ENCODE results near the gene TMEM184A.

The TMEM184A gene

GRCh38 chr7:1557771-1558170 lies 1.8 kb upstream of the TMEM184A start:
- no peaks in the 10 kb centered on the region for H3K27me3 ChIP-seq (replicated peaks in 2 of 5; ENCODE audit: control insufficient read depth in 4 of 5, insufficient read depth in 5 of 5, low read length in 4 of 5)
- 98% methylated on average over 10 of the region's 10 CpGs for WGBS (ENCODE audit: insufficient coverage)
- CTCF ChIA-PET = interaction anchor here (0.9 to 4.1 kb wide), 8 partner anchors 10 to 83 kb away, joined by 3 to 19 read pairs (median 4); no protein-coding TSS in a partner anchor
- POLR2A ChIA-PET = interaction anchor here (0.6 to 0.7 kb wide), 3 partner anchors 14 to 18 kb away, joined by 3 read pairs; no protein-coding TSS in a partner anchor
- no peaks in the 10 kb centered on the region for H3K36me3 ChIP-seq (ENCODE audit: control insufficient read depth in 4 of 4, insufficient read depth in 4 of 4, low read length in 3 of 4)
- H3K27ac ChIP-seq (ENCODE audit: insufficient read depth in 1 of 2, low read depth in 1 of 2, low read length in 2 of 2, poor library complexity in 1 of 2, severe bottlenecking in 2 of 2) = no peak overlapping the region
- H3K4me1 ChIP-seq (ENCODE audit: control extremely low read depth in 1 of 4, control insufficient read depth in 4 of 4, insufficient read depth in 4 of 4, low read length in 3 of 4) = peaks cover 0 to 28% (median 16%) of the 10 kb centered on the region in 4 experiments
- H3K9me3 ChIP-seq (ENCODE audit: control extremely low read depth in 1 of 5, control insufficient read depth in 4 of 5, insufficient read depth in 2 of 5, low read depth in 1 of 5, low read length in 4 of 5) = no peaks in the 10 kb centered on the region
- no peak for DNase-seq
- no peak overlapping the region for H3K4me3 ChIP-seq (ENCODE audit: control insufficient read depth in 1 of 7, extremely low read depth in 1 of 7, insufficient read depth in 4 of 7, low read depth in 2 of 7, low read length in 6 of 7)

- Histone ChIP-seq H3K36me3 (ENCODE audit: control insufficient read depth in 4 of 4, insufficient read depth in 4 of 4, low read length in 3 of 4) (no peaks in the 10 kb centered on the region), H3K27me3 (replicated peaks in 2 of 5; ENCODE audit: control insufficient read depth in 4 of 5, insufficient read depth in 5 of 5, low read length in 4 of 5) (no peaks in the 10 kb centered on the region), H3K9me3 (ENCODE audit: control extremely low read depth in 1 of 5, control insufficient read depth in 4 of 5, insufficient read depth in 2 of 5, low read depth in 1 of 5, low read length in 4 of 5) (no peaks in the 10 kb centered on the region), H3K27ac (ENCODE audit: insufficient read depth in 1 of 2, low read depth in 1 of 2, low read length in 2 of 2, poor library complexity in 1 of 2, severe bottlenecking in 2 of 2) (no peak overlapping the region), H3K4me1 (ENCODE audit: control extremely low read depth in 1 of 4, control insufficient read depth in 4 of 4, insufficient read depth in 4 of 4, low read length in 3 of 4) (peaks cover 0 to 21% (median 14%) of the 10 kb centered on the region in 4 experiments), H3K4me3 (ENCODE audit: control insufficient read depth in 1 of 7, extremely low read depth in 1 of 7, insufficient read depth in 4 of 7, low read depth in 2 of 7, low read length in 6 of 7) (no peak overlapping the region)
- 100% methylated on average over 4 of the region's 7 CpGs for WGBS (ENCODE audit: insufficient coverage)
- CTCF ChIA-PET = interaction anchor here (0.7 to 4.1 kb wide), 8 partner anchors 9 to 71 kb away, joined by 3 to 19 read pairs (median 3); partner anchors contain the start of gene INTS1
- POLR2A ChIA-PET = no interaction called here
- DNase-seq = no peak
Measured at GRCh38 chr7:1557006-1557405, 1.0 kb upstream of the TMEM184A start.

DNA sequence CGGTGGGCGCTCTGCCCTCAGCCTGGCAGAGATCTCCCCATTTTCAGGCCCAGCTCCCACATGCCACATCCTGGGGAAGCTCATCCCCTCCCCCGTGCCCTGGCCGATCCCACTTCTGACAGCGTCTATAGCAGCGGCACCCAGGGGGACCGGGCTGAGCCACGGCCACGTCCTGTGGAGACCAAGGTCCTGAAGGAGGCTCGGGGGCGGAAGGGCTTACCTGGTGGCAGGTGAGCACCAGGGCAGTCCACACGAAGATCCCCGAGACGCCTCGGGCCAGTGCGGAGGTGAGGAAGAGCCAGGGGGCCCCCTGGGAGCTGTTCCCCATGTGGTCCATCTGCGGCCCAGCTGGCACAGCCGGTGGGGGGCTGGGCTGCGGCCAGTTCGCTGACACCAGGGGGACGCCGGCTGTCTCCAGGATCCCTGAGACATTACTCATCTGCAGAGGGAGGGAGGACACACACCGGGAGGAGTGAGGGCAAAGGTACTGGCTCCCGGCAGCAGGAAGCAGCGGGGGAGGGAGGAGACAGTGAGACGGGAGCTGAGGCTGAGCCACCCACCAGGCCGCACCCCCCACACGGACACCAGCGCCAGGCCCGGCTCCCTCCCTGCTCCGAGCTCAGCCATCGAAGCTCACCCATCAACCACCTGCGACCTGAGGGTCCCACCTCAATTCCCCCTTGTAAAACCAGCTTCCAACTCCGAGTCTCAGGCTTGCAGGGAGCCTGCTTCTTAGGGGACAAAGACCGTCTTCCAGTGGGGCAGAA lies 776 bp downstream of the TMEM184A start:
- DNase-seq = no peak
- ChIA-PET POLR2A (no interaction called here), CTCF (interaction anchor here (1.2 to 4.1 kb wide), 9 partner anchors 7 to 81 kb away, joined by 3 to 19 read pairs (median 5); partner anchors contain the start of gene INTS1)
- H3K4me1 ChIP-seq (ENCODE audit: control extremely low read depth in 1 of 4, control insufficient read depth in 4 of 4, insufficient read depth in 4 of 4, low read length in 3 of 4) = peaks cover 0 to 19% (median 14%) of the 10 kb centered on the region in 4 experiments
- H3K9me3 ChIP-seq (ENCODE audit: control extremely low read depth in 1 of 5, control insufficient read depth in 4 of 5, insufficient read depth in 2 of 5, low read depth in 1 of 5, low read length in 4 of 5) = no peaks in the 10 kb centered on the region
- H3K4me3 ChIP-seq (ENCODE audit: control insufficient read depth in 1 of 7, extremely low read depth in 1 of 7, insufficient read depth in 4 of 7, low read depth in 2 of 7, low read length in 6 of 7) = no peak overlapping the region
- no peaks in the 10 kb centered on the region for H3K27me3 ChIP-seq (replicated peaks in 2 of 5; ENCODE audit: control insufficient read depth in 4 of 5, insufficient read depth in 5 of 5, low read length in 4 of 5)
- WGBS (ENCODE audit: insufficient coverage) = 81% methylated on average over 31 of the region's 35 CpGs
- H3K36me3 ChIP-seq (ENCODE audit: control insufficient read depth in 4 of 4, insufficient read depth in 4 of 4, low read length in 3 of 4) = no peaks in the 10 kb centered on the region
- H3K27ac ChIP-seq (ENCODE audit: insufficient read depth in 1 of 2, low read depth in 1 of 2, low read length in 2 of 2, poor library complexity in 1 of 2, severe bottlenecking in 2 of 2) = no peak overlapping the region

DNA sequence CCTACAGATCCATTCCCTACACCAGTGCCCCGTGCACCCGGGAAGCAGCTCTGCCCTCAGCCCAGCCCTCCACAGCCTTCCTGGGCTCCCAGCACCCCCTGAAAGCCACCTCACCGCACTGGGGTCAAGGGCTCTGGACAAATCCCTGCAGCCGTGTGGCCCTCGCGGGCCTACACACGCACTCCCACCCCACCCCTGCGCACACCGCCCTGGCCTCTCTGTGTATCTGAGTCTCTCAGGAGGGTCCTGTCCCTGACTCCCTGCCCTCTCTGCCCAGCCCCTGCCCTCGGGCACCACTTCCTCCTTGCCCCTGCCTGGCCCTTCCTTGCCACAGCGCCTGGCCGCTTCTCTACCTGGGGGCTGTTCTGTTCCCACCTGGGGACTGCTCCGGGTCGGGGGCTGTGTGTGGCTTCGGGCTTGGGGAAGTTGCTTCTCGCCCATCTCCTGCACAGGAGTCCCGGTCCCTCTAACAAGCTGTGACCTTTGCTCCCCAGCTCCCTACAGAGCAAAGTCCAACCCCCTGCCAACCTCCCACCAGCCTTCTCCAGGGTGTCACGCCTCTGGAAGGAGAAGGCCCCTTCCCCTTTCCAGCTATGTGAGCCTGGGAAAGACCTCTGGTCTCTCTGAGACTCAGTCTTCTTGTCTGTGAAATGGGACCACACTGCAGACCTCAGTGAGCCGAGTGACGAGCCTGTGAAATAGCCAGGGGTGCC lies 1.5 kb downstream of the TMEM184A start:
- Histone ChIP-seq H3K4me3 (ENCODE audit: control insufficient read depth in 1 of 7, extremely low read depth in 1 of 7, insufficient read depth in 4 of 7, low read depth in 2 of 7, low read length in 6 of 7) (no peak overlapping the region), H3K4me1 (ENCODE audit: control extremely low read depth in 1 of 4, control insufficient read depth in 4 of 4, insufficient read depth in 4 of 4, low read length in 3 of 4) (peaks cover 0 to 19% (median 14%) of the 10 kb centered on the region in 4 experiments), H3K27me3 (replicated peaks in 2 of 5; ENCODE audit: control insufficient read depth in 4 of 5, insufficient read depth in 5 of 5, low read length in 4 of 5) (no peaks in the 10 kb centered on the region), H3K36me3 (ENCODE audit: control insufficient read depth in 4 of 4, insufficient read depth in 4 of 4, low read length in 3 of 4) (no peaks in the 10 kb centered on the region), H3K27ac (ENCODE audit: insufficient read depth in 1 of 2, low read depth in 1 of 2, low read length in 2 of 2, poor library complexity in 1 of 2, severe bottlenecking in 2 of 2) (no peak overlapping the region), H3K9me3 (ENCODE audit: control extremely low read depth in 1 of 5, control insufficient read depth in 4 of 5, insufficient read depth in 2 of 5, low read depth in 1 of 5, low read length in 4 of 5) (no peaks in the 10 kb centered on the region)
- ChIA-PET POLR2A (no interaction called here), CTCF (interaction anchor here (1.1 to 2.9 kb wide), 5 partner anchors 11 to 80 kb away, joined by 3 to 14 read pairs (median 6); partner anchors contain the start of gene INTS1)
- WGBS (ENCODE audit: insufficient coverage) = 86% methylated on average over 18 of the region's 20 CpGs
- DNase-seq = no peak

DNA sequence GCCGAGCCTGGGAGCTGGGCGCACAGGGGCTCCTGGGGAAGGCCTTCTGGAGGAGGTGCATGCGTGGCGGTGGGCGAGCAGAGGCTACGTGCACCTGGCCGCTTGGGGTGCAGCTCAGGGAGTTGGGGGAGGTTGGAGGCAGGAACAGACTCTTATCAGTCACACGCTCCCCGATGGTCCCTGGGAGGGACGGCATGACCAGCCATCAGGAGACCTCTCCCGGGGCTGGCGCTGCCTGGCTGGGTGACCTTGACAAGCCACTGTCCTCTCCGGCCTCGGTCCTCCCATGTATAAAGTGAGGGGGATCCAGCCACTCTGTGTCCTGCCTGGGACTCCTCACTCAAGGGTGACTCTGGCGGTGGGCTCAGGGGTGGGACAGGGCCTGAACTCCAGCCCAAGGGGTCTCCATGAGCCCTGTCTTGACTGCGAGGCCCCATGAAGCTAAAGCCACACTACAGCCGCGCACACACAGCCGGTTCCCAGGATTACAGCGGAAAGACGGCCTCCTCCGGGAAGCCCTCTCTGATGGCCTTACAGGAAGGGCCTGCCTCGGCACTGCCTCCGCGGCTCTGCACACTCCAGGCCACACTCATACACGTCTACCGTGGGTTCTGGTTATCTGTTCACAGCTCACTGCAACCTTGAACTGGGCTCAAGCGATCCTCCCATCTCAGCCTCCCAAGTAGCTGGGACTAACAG lies 2.3 kb downstream of the TMEM184A start:
- H3K27me3 ChIP-seq (replicated peaks in 2 of 5; ENCODE audit: control insufficient read depth in 4 of 5, insufficient read depth in 5 of 5, low read length in 4 of 5) = no peaks in the 10 kb centered on the region
- no peak for DNase-seq
- 96% methylated on average over 26 of the region's 28 CpGs for WGBS (ENCODE audit: insufficient coverage)
- ChIA-PET POLR2A (interaction anchor here (0.8 kb wide), 1 partner anchor 21 kb away, joined by 3 read pairs; no protein-coding TSS in a partner anchor), CTCF (interaction anchor here (1.1 to 2.9 kb wide), 4 partner anchors 10 to 48 kb away, joined by 4 to 14 read pairs (median 8); partner anchors contain the start of gene INTS1)
- H3K4me1 ChIP-seq (ENCODE audit: control extremely low read depth in 1 of 4, control insufficient read depth in 4 of 4, insufficient read depth in 4 of 4, low read length in 3 of 4) = peaks cover 0 to 23% (median 14%) of the 10 kb centered on the region in 4 experiments
- no peak overlapping the region for H3K27ac ChIP-seq (ENCODE audit: insufficient read depth in 1 of 2, low read depth in 1 of 2, low read length in 2 of 2, poor library complexity in 1 of 2, severe bottlenecking in 2 of 2)
- no peaks in the 10 kb centered on the region for H3K36me3 ChIP-seq (ENCODE audit: control insufficient read depth in 4 of 4, insufficient read depth in 4 of 4, low read length in 3 of 4)
- H3K9me3 ChIP-seq (ENCODE audit: control extremely low read depth in 1 of 5, control insufficient read depth in 4 of 5, insufficient read depth in 2 of 5, low read depth in 1 of 5, low read length in 4 of 5) = no peaks in the 10 kb centered on the region
- H3K4me3 ChIP-seq (ENCODE audit: control insufficient read depth in 1 of 7, extremely low read depth in 1 of 7, insufficient read depth in 4 of 7, low read depth in 2 of 7, low read length in 6 of 7) = no peak overlapping the region

- peaks cover 0 to 26% (median 18%) of the 10 kb centered on the region in 4 experiments for H3K4me1 ChIP-seq (ENCODE audit: control extremely low read depth in 1 of 4, control insufficient read depth in 4 of 4, insufficient read depth in 4 of 4, low read length in 3 of 4)
- no peak overlapping the region for H3K27ac ChIP-seq (ENCODE audit: insufficient read depth in 1 of 2, low read depth in 1 of 2, low read length in 2 of 2, poor library complexity in 1 of 2, severe bottlenecking in 2 of 2)
- DNase-seq = no peak
- no peaks in the 10 kb centered on the region for H3K36me3 ChIP-seq (ENCODE audit: control insufficient read depth in 4 of 4, insufficient read depth in 4 of 4, low read length in 3 of 4)
- no peak overlapping the region for H3K4me3 ChIP-seq (ENCODE audit: control insufficient read depth in 1 of 7, extremely low read depth in 1 of 7, insufficient read depth in 4 of 7, low read depth in 2 of 7, low read length in 6 of 7)
- no peaks in the 10 kb centered on the region for H3K27me3 ChIP-seq (replicated peaks in 2 of 5; ENCODE audit: control insufficient read depth in 4 of 5, insufficient read depth in 5 of 5, low read length in 4 of 5)
- WGBS (ENCODE audit: insufficient coverage) = 95% methylated on average over 4 of the region's 7 CpGs
- no peaks in the 10 kb centered on the region for H3K9me3 ChIP-seq (ENCODE audit: control extremely low read depth in 1 of 5, control insufficient read depth in 4 of 5, insufficient read depth in 2 of 5, low read depth in 1 of 5, low read length in 4 of 5)
- CTCF ChIA-PET = interaction anchor here (1.2 kb wide), 1 partner anchor 45 kb away, joined by 4 read pairs; no protein-coding TSS in a partner anchor
- POLR2A ChIA-PET = no interaction called here
Measured at GRCh38 chr7:1552200-1552599, 3.8 kb downstream of the TMEM184A start.
